GM19397 (cell line): ENCODE results near the gene SDF2.

Source experiments
- ATAC-seq: cut with Tn5 transposase; IDR thresholded peaks from one replicate; pipeline ENCODE4 v1.9.1; 2021; ENCODE audit warnings: mild to moderate bottlenecking, moderate library complexity; ENCODE audit not compliant: unreplicated experiment

The SDF2 gene, protein sequence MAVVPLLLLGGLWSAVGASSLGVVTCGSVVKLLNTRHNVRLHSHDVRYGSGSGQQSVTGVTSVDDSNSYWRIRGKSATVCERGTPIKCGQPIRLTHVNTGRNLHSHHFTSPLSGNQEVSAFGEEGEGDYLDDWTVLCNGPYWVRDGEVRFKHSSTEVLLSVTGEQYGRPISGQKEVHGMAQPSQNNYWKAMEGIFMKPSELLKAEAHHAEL

DNA sequence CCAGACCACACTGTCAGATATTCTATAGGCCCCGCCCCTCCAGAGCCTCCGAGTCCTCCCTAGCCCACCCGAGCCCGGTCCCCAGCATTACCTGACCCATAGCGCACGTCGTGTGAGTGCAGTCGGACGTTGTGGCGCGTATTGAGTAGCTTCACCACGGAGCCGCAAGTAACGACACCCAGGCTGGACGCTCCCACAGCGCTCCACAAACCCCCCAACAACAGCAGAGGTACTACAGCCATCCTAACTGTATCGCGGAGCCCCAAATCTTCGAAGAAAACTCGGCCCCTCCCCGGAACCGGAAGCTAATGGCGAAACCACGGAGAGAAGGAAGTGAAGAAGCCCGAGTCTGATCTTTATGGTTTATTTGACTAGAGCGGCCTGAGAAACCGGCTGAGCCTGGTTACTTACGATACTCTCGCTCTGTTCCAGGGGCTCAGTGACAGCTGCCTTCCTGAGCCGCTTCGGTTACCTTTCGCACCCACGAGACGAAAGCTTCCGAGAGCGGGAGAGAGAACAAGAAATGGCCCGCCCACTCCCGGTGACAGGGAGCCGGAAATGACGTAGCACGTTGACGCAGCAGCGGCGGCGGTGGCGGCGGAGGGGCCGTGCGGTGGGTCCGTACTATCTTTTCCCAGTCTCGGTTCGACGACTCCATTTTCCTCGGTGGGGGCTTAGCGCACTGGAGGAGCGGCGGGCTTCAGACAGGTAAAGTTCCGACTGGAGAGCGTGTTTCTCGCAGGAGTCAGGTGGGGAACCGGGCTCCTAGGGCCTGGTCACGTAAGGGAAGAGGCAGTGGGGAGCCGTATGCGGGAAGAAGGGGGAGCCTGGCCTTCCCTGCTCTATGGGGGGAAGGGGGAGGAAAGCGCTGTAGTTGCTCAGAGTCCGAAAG is at the start of gene SDF2, which contains the start of gene SUPT6H:
Gene SDF2, minus strand, starts transcription at position 272 of the 892 bp plus-strand sequence. Its CDS starts 30 bp downstream, at position 242.
Gene SUPT6H, plus strand, starts transcription at position 571 of the 892 bp plus-strand sequence. CDS start 11,197 bp downstream, outside the sequence.
- peak; percentile 79 for ATAC-seq

DNA sequence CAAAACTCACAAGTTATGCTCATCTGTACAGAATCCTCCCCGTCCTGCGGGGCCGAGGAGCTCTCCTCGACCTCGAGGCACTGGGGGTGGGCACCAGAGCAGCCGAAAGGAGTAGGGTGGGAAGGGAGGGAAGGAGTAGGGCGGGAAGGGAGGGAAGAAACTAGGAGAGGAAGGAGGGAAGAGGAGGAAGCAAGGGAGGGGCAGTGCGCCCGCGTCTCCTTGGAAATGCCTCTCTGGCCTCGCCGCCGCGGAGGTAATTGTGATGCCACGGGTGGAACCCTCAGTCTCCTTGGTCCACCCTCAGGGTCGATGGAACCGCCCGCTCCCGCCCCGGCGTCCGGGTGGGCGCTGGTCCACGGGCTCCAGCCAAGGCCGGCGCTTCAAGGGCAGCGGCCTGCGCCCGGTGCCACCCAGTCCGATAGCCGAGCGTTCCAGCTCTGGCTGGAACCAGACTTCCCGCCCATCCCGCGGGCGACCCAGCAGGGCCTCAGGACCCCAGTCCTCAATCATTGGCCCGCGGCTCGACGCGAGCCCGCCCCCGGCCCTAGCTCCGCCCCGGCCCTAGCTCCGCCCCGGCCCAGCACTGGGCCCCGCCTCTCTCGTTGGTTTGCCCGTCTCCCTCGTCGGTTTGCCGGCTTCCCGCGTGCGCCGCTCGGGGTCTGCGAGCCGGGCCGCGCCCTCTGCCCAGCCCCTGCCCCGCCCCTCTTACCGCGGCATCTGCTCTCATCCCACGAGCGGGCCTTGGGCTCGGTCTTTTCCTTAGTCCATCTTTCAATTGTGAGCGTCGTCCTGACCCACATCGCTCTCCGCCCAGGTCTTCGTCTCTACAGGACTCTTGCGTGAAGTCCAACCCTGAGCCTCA is 49.4 kb upstream of the SDF2 start:
- ATAC-seq, result peak; percentile 84

DNA sequence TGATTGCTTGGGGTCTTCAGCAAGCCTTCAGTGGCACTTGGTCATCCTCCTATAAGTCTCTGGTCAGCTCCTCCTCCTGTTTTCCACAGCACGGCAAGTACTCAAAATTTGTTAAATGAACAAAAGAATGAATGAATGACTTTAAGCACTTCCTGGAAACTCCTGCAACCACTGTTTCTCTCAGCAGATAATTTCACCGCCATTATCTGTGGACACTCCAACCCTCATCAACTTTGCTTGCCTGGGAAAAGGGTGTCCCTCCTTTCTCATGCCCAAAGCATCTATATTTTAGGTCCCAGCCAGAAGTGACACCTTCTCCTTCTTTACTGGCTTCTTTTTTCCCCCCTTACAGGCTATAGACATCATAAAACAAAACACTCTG is 45.6 kb upstream of the SDF2 start:
- ATAC-seq, result no peak

DNA sequence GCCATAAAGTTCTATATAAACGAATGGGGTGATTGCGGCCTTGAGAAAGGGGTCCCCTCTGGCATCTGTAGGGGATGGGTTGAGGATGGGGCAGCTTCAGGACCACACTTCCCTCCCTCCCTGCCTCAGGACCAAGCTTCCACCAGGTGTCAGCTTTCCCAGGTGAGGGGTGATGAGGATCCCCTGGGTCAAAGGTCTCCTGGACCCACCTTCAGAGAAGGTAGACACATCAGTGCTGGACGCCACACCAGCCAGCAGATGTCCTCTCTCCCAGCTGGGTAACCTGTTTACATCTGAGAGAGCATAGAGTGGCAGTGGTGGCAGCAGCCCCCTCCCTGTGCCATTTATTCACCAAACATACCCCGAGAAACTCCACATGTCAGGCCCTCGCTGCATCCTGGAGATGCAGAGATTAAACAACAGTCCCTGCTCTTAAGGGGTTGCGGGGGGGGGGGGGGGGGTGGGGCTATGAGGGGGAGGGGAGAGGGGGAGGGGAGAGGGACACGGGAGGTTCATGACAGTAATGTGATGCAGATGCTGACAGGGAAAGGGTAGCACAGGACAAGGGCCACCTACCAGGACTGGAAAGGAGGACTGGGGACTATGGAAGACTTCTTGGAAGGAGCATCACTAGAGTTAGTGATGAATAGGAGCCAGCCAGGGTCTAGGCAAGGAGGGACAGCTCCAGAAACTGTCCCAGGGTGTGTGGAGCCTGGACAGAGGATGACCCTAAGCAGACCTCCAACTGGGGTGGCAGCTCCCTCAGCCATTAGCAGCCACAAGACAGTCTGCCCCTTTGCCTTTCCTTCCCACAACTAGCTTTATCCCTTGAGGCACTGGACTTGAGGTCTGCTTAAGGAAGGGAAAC is 45.0 kb upstream of the SDF2 start:
- no peak for ATAC-seq

DNA sequence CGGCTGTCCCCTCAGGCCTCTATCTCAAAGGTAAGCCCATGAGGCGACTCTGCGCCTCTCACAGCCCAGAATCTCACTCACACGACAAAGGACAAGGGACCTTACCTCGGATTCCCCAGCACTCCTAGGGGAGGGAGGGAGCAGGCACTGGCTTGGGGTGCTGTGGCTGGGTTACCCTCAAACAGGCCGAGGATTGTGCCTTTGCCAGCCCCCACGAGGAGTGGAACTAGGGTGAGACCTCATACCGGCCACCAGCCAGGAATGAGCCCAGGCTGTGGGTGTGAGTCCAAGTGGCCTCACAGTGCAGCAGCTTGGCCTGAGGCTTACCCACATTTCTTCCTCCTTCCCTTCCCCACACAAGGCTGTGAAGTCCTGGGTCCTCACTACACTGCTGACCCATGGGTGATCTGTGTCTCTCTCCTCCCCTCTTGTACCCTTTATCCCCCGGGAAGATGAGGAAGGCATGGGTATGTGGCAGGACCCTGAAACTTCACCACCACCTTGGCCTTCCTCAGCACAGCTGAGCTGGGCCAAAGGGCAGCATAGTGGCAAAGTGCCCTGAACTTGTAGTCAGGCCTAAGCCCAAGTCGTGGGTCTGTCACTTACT is 44.1 kb upstream of the SDF2 start:
- no peak for ATAC-seq

GRCh38 chr17:28705074-28705659 is 43.5 kb upstream of the SDF2 start:
- no peak for ATAC-seq

- no peak for ATAC-seq
Observed at GRCh38 chr17:28704219-28704858, 42.6 kb upstream of the SDF2 start.

GRCh38 chr17:28703552-28704218 is 42.0 kb upstream of the SDF2 start:
- ATAC-seq, result no peak

- ATAC-seq, result no peak
Observed at GRCh38 chr17:28702752-28703150, 41.0 kb upstream of the SDF2 start.

- ATAC-seq, result no peak
Observed at GRCh38 chr17:28702026-28702751, 40.5 kb upstream of the SDF2 start.

DNA sequence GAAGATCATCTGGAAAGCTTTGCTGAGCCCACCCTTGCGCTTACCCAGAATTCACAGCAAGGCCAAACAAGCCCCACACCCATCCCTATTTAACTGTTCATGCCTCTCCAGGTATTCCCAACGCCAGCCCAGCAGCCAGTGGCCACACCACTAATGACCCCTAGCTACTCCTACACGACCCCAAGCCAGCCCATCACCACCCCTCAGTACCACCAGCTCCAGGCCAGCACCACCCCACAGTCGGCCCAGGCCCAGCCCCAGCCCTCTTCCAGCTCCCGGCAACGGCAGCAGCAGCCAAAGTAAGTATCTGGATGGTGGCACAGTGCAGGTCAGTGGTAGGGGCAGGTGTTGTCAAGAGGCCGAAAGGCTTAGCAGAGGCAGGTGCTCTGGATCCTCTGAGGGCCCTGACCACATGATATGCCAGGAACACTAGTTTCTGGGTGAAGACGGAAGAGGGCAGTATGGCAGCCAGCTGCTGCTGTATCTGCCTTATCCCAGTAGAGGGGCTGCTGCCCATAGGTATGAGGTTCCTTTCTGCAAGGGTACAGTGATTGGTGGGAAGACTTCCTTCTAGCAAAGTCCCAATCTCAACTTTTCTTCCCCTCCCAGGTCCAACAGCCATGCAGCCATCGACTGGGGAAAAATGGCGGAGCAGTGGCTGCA is 39.3 kb upstream of the SDF2 start:
- ATAC-seq, result no peak

GRCh38 chr17:28700278-28700677 is 38.6 kb upstream of the SDF2 start:
- ATAC-seq, result no peak

- ATAC-seq, result no peak
Observed at GRCh38 chr17:28698253-28698941, 36.7 kb upstream of the SDF2 start.

DNA sequence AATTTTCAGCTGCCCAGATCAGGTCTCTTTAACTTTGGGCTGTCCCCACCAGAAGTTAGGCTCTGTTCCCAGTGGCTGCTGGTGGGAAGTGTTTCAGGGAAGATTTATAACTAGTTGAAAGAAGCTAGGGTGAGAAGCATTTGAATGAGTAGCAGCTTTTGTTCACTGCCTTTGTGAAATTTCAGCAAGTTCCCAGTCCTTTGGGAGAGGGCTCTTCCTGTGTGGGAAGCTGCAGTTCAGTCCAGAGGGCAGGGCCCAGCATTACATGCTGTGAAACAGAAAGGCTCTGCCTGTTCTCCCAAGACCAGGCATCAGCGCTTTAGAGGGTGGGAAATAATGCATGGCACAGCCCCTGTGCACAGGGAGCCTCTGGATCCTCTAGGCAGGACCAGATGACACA is 32.2 kb upstream of the SDF2 start:
- ATAC-seq, result no peak

GRCh38 chr17:28689011-28689410 is 27.3 kb upstream of the SDF2 start:
- ATAC-seq, result no peak

GRCh38 chr17:28688481-28688880 is 26.8 kb upstream of the SDF2 start:
- no peak for ATAC-seq

DNA sequence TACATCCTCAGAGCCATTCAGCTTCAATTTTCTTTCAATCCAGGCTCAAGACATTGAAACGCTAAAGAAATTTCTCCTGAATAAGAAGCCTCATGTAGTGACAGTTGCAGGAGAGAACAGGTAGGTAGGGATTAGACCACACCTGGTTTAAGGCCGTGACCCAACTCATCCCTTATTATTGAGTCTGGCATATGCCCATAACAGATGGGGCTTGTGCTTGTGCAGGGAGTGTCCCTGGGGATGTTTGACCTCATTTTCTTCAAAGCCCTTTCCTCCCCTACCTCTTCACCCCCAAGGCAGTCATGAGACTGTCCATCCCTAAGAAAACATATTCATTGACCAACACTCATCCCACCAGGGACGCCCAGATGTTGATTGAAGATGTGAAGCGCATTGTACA is 24.6 kb upstream of the SDF2 start:
- no peak for ATAC-seq
